Stimulated activated CD4-positive, alpha-beta T cell treated with anti-CD3 and anti-CD28 coated beads, Interleukin-15, amount 100 ng/mL, for 48 hours (primary cell): ENCODE results near the gene ADCY7.
"Not testable (repeated sequence)": the region's sequence is repeated elsewhere in the genome, so short reads cannot be mapped to it uniquely, and the experiment has no call there.

Source experiments
- DNase-seq, 2 donors: peaks; one replicate each; pipeline ENCODE4 v3.0.0-alpha.2; 2020; ENCODE audit warnings: low read depth in 2 of 2

Gene ADCY7

GRCh38 chr16:50266337-50267091 lies at the start of gene ADCY7:
Gene ADCY7 (plus strand): TSS chr16:50266551. CDS start chr16:50288180, 21,629 bp downstream.
- DNase-seq: peak; percentile 82

GRCh38 chr16:50219402-50219975 lies 46.9 kb upstream of the ADCY7 start:
- DNase-seq: no peak

GRCh38 chr16:50224286-50224685 lies 42.1 kb upstream of the ADCY7 start:
- no peak for DNase-seq

- no peak for DNase-seq
Observed at GRCh38 chr16:50227120-50227519, 39.2 kb upstream of the ADCY7 start.

- DNase-seq: no peak
Observed at GRCh38 chr16:50227665-50228064, 38.7 kb upstream of the ADCY7 start.

- DNase-seq: no peak
Observed at GRCh38 chr16:50228364-50228868, 37.9 kb upstream of the ADCY7 start.

- DNase-seq: no peak
Observed at GRCh38 chr16:50229149-50229726, 37.1 kb upstream of the ADCY7 start.

GRCh38 chr16:50234771-50235556 lies 31.4 kb upstream of the ADCY7 start:
- no peak for DNase-seq

GRCh38 chr16:50235581-50235980 lies 30.8 kb upstream of the ADCY7 start:
- DNase-seq: no peak

GRCh38 chr16:50238314-50238713 lies 28.0 kb upstream of the ADCY7 start:
- DNase-seq: no peak

- DNase-seq: no peak
Observed at GRCh38 chr16:50238868-50239301, 27.5 kb upstream of the ADCY7 start.

GRCh38 chr16:50243024-50243423 lies 23.3 kb upstream of the ADCY7 start:
- DNase-seq: not testable (repeated sequence)

- DNase-seq: no peak
Observed at GRCh38 chr16:50244140-50244503, 22.2 kb upstream of the ADCY7 start.

- no peak for DNase-seq
Observed at GRCh38 chr16:50244504-50245416, 21.6 kb upstream of the ADCY7 start.

GRCh38 chr16:50245417-50246298 lies 20.7 kb upstream of the ADCY7 start:
- DNase-seq: peak in 1 of 2 donors; percentile 64

GRCh38 chr16:50246299-50247122 lies 19.8 kb upstream of the ADCY7 start:
- DNase-seq: no peak

GRCh38 chr16:50247123-50247905 lies 19.0 kb upstream of the ADCY7 start:
- DNase-seq: no peak

- no peak for DNase-seq
Observed at GRCh38 chr16:50247906-50248608, 18.3 kb upstream of the ADCY7 start.
